IPS-20b (cell line): ENCODE data around the gene INPP5A.

Experiments used
- H3K27ac ChIP-seq: one replicate; pipeline ENCODE4 v1.5.1; 2013; ENCODE audit warnings: low read length
- H3K27me3 ChIP-seq: 2 replicates; pipeline ENCODE4 v1.6.1; 2013; ENCODE audit warnings: mild to moderate bottlenecking, low read length, inconsistent platforms; ENCODE audit not compliant: insufficient read depth
- H3K36me3 ChIP-seq: 2 replicates; pipeline ENCODE4 v1.6.1; 2013; ENCODE audit warnings: low read depth, mild to moderate bottlenecking, inconsistent platforms, low read length, moderate library complexity; ENCODE audit not compliant: insufficient read depth
- H3K4me1 ChIP-seq: 2 replicates; pipeline ENCODE4 v1.6.1; 2013; ENCODE audit warnings: mild to moderate bottlenecking, control low read depth, inconsistent platforms, low read length, moderate library complexity; ENCODE audit not compliant: insufficient read depth
- H3K4me3 ChIP-seq: 2 replicates; pipeline ENCODE4 v1.5.1; 2013; ENCODE audit warnings: mild to moderate bottlenecking, low read length, inconsistent platforms
- H3K9ac ChIP-seq: 2 replicates; pipeline ENCODE4 v1.6.1; 2013; ENCODE audit warnings: low read depth, mild to moderate bottlenecking, inconsistent platforms, low read length, moderate library complexity
- H3K9me3 ChIP-seq: 2 replicates; pipeline ENCODE4 v1.6.1; 2013; ENCODE audit warnings: mild to moderate bottlenecking, low read depth, low read length, inconsistent platforms; ENCODE audit not compliant: insufficient read depth

Gene INPP5A

DNA sequence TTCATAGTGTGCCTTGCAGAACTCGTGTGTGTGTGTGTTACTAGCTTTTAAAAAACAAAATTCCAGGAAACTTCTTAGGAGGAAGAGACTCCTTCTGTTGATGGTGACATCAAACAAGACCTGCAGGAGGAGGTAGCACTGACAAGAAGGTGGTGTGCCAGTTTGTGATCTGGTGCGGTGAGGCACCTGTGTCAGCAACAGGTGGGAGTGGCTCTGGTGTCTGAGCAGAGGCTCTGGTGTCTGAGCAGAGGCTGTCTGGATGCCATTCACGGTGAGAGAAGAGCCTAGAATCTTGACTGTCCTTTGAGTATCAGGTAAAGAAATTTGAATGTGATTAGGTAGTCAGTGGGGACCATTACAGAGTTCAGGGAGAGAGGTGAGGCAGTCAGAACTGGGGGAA is 122.8 kb downstream of the INPP5A start:
- H3K9me3 ChIP-seq, result no peaks in the 10 kb centered on the region
- no peaks in the 10 kb centered on the region for H3K27me3 ChIP-seq
- H3K27ac ChIP-seq, result no peak overlapping the region
- H3K36me3 ChIP-seq, result no peaks in the 10 kb centered on the region
- no peak overlapping the region for H3K4me3 ChIP-seq
- H3K4me1 ChIP-seq, result no peaks in the 10 kb centered on the region
- no peak overlapping the region for H3K9ac ChIP-seq

DNA sequence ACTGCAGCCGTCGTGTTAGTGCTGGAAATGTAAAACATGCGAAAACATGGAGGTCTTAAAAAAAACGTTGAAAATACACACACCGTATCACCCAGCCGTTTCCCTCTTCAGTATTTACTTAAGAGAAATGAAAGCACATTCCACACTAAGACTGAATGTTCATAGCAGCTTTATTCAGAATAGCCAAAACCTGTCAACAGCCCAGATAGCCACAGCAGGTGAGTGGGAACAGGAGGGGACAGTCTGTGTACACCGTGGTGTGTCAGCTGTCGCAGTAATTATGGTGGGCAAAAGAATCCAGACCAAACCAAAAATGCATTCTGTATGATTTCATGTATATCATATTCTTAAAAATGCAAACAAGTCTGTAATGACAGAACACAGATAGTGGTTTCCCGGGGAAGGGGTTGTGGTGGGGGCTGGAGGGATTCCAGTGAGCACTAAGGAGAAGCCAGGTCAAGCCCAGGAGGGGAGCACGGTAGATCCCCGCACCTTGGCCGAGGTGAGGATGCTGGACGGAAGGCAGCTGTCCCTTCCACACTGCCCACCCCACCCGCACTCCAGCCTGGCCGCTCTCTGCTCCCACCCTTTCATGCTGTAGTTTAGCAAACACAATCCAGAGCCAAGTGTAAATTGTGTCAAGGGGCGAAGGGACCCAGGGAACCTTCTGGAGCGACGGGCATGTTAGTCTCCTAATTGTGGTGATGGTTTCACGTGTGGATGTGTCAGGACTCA is 124.8 kb downstream of the INPP5A start:
- Histone ChIP-seq H3K4me3 (no peak overlapping the region), H3K36me3 (no peaks in the 10 kb centered on the region), H3K9me3 (no peaks in the 10 kb centered on the region), H3K4me1 (no peaks in the 10 kb centered on the region), H3K27me3 (no peaks in the 10 kb centered on the region), H3K27ac (no peak overlapping the region), H3K9ac (no peak overlapping the region)

DNA sequence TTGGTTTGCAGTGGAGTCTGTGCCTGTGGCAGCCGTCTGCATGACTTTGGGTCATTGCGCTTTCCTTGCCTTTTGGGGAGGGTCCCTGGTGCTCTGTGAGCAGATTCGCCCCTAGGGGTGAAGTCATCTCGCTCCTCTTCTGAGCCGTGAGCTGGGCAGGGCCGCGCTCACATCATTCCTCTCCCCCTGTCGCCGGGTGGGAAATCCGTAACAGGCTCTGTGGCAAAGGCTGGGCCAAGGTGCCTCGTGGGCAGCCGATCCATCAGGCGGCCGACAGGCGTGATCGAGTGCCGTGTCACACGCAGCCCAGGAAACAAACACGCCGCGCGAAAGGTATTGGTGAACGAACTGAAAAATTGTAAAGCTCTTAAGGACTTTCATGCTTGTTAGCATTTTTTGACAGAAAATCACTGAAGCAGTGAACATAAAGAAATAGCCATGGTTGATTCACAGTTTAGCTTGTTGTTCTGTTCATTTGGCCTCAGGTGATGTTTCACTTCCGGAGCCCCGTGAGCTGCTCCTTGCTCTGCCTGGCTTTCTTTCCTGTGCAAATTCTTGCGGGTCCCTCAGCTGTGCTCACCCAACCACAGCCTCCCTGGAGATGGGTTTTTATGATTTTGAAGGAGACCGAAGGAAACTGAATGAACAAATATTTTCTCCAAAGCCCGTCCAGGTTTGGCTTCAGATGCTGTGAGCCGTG is 126.2 kb downstream of the INPP5A start:
- no peaks in the 10 kb centered on the region for H3K27me3 ChIP-seq
- no peak overlapping the region for H3K27ac ChIP-seq
- H3K36me3 ChIP-seq, result no peaks in the 10 kb centered on the region
- no peak overlapping the region for H3K4me3 ChIP-seq
- no peaks in the 10 kb centered on the region for H3K9me3 ChIP-seq
- no peaks in the 10 kb centered on the region for H3K4me1 ChIP-seq
- H3K9ac ChIP-seq, result no peak overlapping the region

DNA sequence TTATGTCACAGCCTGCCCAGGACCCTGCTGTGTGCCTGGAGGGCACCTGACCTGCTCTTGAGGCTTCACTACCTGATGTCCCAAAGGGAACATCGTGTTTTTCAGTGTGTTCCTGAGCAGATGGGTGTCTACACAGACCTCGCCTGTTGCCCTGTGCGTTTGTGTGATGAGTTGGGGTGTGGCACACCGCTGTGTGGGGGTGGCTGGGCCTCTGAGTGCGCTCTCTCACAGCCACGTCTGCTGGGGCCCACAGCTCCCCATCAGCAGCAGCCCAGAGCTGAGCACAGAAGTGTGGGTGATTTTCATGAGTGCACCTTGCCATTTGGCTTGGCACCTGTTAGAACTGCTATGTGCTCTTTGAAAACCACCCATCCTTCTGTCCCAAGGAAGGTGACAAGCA is 126.8 kb downstream of the INPP5A start:
- no peak overlapping the region for H3K9ac ChIP-seq
- H3K4me3 ChIP-seq, result no peak overlapping the region
- no peaks in the 10 kb centered on the region for H3K9me3 ChIP-seq
- no peaks in the 10 kb centered on the region for H3K27me3 ChIP-seq
- H3K4me1 ChIP-seq, result no peaks in the 10 kb centered on the region
- no peaks in the 10 kb centered on the region for H3K36me3 ChIP-seq
- H3K27ac ChIP-seq, result no peak overlapping the region

DNA sequence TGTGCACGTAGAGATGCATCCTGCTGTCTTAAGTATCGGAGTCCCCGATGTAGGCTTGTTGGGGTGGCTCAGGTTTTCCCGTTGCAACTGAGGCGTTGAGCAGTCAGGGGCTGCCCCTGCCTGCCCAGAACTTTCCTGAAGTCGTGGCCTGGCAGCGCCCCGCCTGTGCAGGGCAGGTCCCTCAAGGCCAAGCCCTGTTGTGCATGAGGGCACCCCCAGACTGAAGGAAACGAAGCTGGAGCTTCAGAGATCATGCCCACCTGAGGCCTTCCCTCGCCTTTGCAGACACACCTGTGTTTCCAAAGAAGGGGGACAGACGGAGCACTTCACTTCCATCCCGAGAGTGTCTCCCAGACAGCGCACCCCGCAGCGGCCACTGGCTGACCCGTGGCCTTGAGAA is 127.3 kb downstream of the INPP5A start:
- Histone ChIP-seq H3K36me3 (no peaks in the 10 kb centered on the region), H3K27ac (no peak overlapping the region), H3K4me1 (no peaks in the 10 kb centered on the region), H3K9ac (no peak overlapping the region), H3K4me3 (no peak overlapping the region), H3K27me3 (no peaks in the 10 kb centered on the region), H3K9me3 (no peaks in the 10 kb centered on the region)

DNA sequence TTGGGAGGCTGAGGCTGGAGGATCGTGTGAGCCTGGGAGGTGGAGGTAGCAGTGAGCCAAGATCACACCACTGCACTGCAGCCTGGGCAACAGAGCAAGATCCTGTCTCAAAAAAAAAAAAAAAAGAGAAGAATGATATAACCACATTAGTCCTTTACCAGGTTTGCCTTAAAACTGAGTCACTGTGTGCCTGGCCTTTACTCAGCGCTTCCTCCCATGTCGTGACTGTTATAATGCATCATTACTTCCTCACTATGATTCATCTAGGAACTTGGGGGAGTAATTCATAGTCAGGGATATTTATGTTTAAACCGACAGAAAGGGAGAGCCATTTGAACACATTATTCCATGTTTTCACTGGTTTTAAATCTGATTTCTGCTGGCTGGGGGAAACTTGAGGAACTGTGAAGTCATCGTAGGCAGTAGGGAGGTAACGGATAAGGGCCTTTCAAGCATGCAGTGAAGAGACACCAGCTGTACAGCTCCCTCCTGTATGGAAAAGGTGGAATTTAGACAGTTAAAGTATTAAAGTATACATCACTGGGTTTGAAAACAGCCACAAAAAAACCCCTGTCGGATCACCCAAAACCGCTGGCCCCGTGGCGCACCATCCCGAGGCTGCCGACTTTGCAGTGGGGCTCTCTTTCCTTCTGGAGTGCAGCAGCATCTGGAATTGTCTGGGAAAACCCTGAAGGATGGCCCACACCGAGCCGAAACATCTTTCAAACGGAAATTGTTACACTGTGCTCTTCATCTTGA is 128.5 kb downstream of the INPP5A start:
- H3K9ac ChIP-seq, result no peak overlapping the region
- no peak overlapping the region for H3K27ac ChIP-seq
- H3K4me1 ChIP-seq, result no peaks in the 10 kb centered on the region
- H3K9me3 ChIP-seq, result no peaks in the 10 kb centered on the region
- no peaks in the 10 kb centered on the region for H3K27me3 ChIP-seq
- no peaks in the 10 kb centered on the region for H3K36me3 ChIP-seq
- no peak overlapping the region for H3K4me3 ChIP-seq

DNA sequence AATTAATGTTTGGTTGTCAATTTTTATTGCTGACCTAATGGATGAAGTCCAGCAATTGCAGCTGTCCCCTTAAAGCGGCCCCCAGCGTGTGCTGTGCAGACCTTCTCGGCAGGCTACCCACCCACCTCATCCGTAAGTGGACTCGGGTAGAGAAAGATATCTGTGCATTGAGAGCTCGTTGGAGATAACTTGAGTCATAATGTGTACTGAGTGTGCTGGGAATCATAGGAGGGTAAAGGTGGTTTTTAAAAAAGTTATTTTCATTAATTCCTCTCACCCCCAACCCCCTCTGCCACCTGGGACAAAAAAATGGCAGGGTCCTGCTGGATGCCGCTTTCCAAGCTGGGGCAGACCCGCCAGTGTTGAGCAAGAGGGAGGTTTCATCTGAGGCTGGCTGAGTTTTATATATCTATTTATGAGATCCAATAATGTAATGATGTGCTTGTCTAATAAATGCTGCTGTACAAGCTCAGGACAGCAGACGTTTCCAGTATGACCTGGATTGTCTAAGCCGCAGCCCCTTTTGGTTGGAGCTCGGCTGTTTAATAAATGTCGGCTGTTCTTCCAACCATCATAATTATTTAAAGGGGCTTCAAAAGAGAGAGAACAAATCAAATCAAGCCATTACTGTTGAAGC is 129.2 kb downstream of the INPP5A start:
- no peaks in the 10 kb centered on the region for H3K27me3 ChIP-seq
- H3K9ac ChIP-seq, result no peak overlapping the region
- no peaks in the 10 kb centered on the region for H3K4me1 ChIP-seq
- no peak overlapping the region for H3K27ac ChIP-seq
- no peak overlapping the region for H3K4me3 ChIP-seq
- H3K9me3 ChIP-seq, result no peaks in the 10 kb centered on the region
- no peaks in the 10 kb centered on the region for H3K36me3 ChIP-seq

DNA sequence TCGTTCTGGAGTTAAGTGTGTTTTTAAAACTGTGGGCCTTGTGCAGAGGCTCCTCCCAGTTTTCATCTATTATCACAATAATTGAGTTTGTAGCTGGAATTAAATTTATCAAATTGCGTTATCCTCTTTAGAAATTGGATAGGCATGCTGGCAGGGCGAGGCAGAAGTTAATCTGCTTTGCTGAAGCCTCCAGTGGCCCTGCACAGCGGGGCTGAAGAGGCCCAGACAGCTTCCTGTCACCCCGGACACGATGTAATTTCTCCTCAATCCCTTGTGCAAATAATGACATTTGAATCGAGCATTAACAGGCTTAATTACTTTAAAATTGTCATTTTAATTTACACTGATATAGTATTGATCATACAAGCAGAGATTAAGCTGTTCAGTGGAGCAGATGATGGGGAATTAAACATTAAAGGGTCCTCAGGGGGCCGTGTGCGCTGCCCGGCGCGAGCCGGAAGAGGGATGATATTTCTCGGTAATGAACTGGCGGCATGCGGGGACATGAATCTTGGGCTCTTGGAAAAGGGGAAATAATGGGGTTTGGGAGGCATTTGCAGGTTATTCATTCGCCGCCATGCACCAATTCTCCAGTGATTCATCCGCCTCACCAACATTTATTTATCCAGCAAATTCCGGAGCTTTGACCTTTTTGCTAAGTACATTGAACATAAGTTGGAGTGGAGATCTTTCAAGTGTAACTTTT is 129.9 kb downstream of the INPP5A start:
- Histone ChIP-seq H3K4me3 (no peak overlapping the region), H3K9ac (no peak overlapping the region), H3K36me3 (no peaks in the 10 kb centered on the region), H3K9me3 (no peaks in the 10 kb centered on the region), H3K27me3 (no peaks in the 10 kb centered on the region), H3K27ac (no peak overlapping the region), H3K4me1 (no peaks in the 10 kb centered on the region)

DNA sequence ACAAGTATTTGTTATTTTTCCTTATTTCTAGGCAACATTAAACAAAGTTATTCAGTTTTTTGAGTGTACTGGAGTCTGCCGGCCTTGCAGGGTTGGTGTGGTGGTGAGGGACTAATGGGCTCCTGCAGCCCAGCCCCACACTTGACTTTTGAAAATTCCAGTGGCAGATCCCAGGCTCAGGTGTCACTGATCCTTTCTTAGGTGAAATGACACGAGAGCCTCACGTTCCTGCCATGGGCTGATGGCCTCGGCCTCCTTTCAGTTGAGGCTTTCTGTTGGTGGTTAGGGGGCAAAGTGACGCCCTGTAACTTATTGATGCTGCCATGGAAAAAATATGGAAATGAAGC is 130.4 kb downstream of the INPP5A start:
- H3K9ac ChIP-seq, result no peak overlapping the region
- H3K27ac ChIP-seq, result no peak overlapping the region

DNA sequence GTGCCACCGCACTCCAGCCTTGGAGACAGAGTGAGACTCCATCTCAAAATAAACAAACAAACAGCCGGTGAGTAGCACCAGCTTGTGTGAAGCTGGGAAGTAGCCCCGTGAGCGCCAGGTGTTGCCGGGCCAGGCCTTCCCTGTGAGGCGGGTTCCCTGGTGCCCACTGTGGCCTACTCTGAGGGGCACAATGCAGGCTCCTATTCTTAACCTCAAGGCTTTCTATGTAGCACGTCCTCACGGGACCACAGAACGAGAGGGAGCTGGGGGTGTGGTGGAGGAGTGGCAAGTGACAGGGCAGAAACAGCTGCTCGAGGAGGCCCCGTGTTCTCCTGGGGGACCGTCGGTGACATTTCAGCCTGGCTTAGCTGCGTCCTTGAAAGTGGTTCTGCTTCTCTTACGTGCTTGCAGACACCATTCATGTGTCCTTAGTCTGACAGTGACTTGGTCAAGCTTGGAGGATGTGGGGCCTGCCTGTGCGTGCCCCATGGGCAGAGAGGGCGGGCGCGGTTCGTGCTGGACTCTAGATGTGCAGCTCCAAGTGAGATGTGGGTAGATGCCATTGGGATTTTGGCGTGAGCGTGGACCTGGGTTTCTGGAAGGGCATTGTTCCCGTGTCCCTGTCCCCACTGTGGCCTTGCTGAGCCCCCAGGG is 131.7 kb downstream of the INPP5A start:
- no peak overlapping the region for H3K4me3 ChIP-seq
- H3K27me3 ChIP-seq, result no peaks in the 10 kb centered on the region
- no peak overlapping the region for H3K27ac ChIP-seq
- H3K9ac ChIP-seq, result no peak overlapping the region
- no peaks in the 10 kb centered on the region for H3K36me3 ChIP-seq
- H3K4me1 ChIP-seq, result no peaks in the 10 kb centered on the region
- no peaks in the 10 kb centered on the region for H3K9me3 ChIP-seq

More for the DNA sequence above, 130.4 kb downstream of the INPP5A start:
- Histone ChIP-seq H3K9me3 (no peaks in the 10 kb centered on the region), H3K27me3 (no peaks in the 10 kb centered on the region), H3K4me3 (no peak overlapping the region), H3K36me3 (no peaks in the 10 kb centered on the region), H3K4me1 (no peaks in the 10 kb centered on the region)
